ENCODE results near the gene EDNRA. TPM values are rescaled to one million over a fixed set of nuclear protein-coding genes. Genes with fewer than 3 reads are reported as not detected.
A peak's percentile ranks its signal among the peaks of the same experiment; 100 is the strongest.

Gene EDNRA
- total RNA-seq, 2 experiments from 2014 or later: not detected

- no peak overlapping the region for H3K4me3 Mint-ChIP-seq
- H3K27me3 Mint-ChIP-seq: peaks cover 44% of the 10 kb centered on the region
- H3K9me3 Mint-ChIP-seq (ENCODE audit: low read depth): no peaks in the 10 kb centered on the region
- CTCF ChIA-PET: interaction anchor here (1.7 kb wide), 1 partner anchor 105 kb away, joined by 4 read pairs; no protein-coding TSS in a partner anchor
- no peak for ATAC-seq
- DNase-seq: no peak
- H3K36me3 Mint-ChIP-seq: no peaks in the 10 kb centered on the region
- H3K4me1 Mint-ChIP-seq: no peaks in the 10 kb centered on the region
- no peak overlapping the region for H3K27ac Mint-ChIP-seq
Observed at GRCh38 chr4:147513091-147513490, 32.2 kb downstream of the EDNRA start.

GRCh38 chr4:147513952-147514351, 33.1 kb downstream of the EDNRA start:
- Mint-ChIP-seq H3K4me1 (no peaks in the 10 kb centered on the region), H3K4me3 (no peak overlapping the region), H3K27me3 (peaks cover 44% of the 10 kb centered on the region), H3K9me3 (ENCODE audit: low read depth) (no peaks in the 10 kb centered on the region), H3K27ac (no peak overlapping the region), H3K36me3 (no peaks in the 10 kb centered on the region)
- DNase-seq (no peak), ATAC-seq (no peak)
- CTCF ChIA-PET: interaction anchor here (1.7 kb wide), 1 partner anchor 104 kb away, joined by 4 read pairs; no protein-coding TSS in a partner anchor

- no peak for DNase-seq
- H3K4me1 Mint-ChIP-seq: no peaks in the 10 kb centered on the region
- H3K9me3 Mint-ChIP-seq (ENCODE audit: low read depth): no peaks in the 10 kb centered on the region
- CTCF ChIA-PET: interaction anchor here (2.6 kb wide), 1 partner anchor 352 kb away, joined by 9 read pairs; no protein-coding TSS in a partner anchor
- H3K36me3 Mint-ChIP-seq: no peaks in the 10 kb centered on the region
- H3K27ac Mint-ChIP-seq: no peak overlapping the region
- ATAC-seq: no peak
- H3K4me3 Mint-ChIP-seq: no peak overlapping the region
- H3K27me3 Mint-ChIP-seq: peaks cover 39% of the 10 kb centered on the region
Observed at GRCh38 chr4:147515220-147515936, 34.5 kb downstream of the EDNRA start.

- H3K9me3 Mint-ChIP-seq (ENCODE audit: low read depth): no peaks in the 10 kb centered on the region
- no peaks in the 10 kb centered on the region for H3K36me3 Mint-ChIP-seq
- no peak overlapping the region for H3K4me3 Mint-ChIP-seq
Observed at GRCh38 chr4:147516133-147516532, 35.2 kb downstream of the EDNRA start.

GRCh38 chr4:147518086-147518485, 37.2 kb downstream of the EDNRA start:
- Mint-ChIP-seq H3K27ac (no peak overlapping the region), H3K4me3 (no peak overlapping the region), H3K36me3 (no peaks in the 10 kb centered on the region), H3K9me3 (ENCODE audit: low read depth) (no peaks in the 10 kb centered on the region), H3K4me1 (no peaks in the 10 kb centered on the region), H3K27me3 (peaks cover 14% of the 10 kb centered on the region)
- ATAC-seq (no peak), DNase-seq (no peak)
- CTCF ChIA-PET: interaction anchor here (0.6 to 2.2 kb wide), 15 partner anchors 8 to 349 kb away, joined by 3 to 27 read pairs (median 4); partner anchors contain the start of genes ARHGAP10 and TMEM184C

More at GRCh38 chr4:147516133-147516532, 35.2 kb downstream of the EDNRA start:
- Mint-ChIP-seq H3K27ac (no peak overlapping the region), H3K4me1 (no peaks in the 10 kb centered on the region), H3K27me3 (peaks cover 33% of the 10 kb centered on the region)
- CTCF ChIA-PET: interaction anchor here (1.0 to 2.6 kb wide), 2 partner anchors 12 to 351 kb away, joined by 3 to 9 read pairs; no protein-coding TSS in a partner anchor
- DNase-seq (no peak), ATAC-seq (no peak)

GRCh38 chr4:147518846-147519767, 38.2 kb downstream of the EDNRA start:
- Mint-ChIP-seq H3K36me3 (no peaks in the 10 kb centered on the region), H3K9me3 (ENCODE audit: low read depth) (no peaks in the 10 kb centered on the region), H3K27me3 (peaks cover 17% of the 10 kb centered on the region), H3K4me1 (no peaks in the 10 kb centered on the region), H3K4me3 (no peak overlapping the region), H3K27ac (no peak overlapping the region)
- CTCF ChIA-PET: interaction anchor here (0.6 to 2.2 kb wide), 18 partner anchors 9 to 348 kb away, joined by 3 to 27 read pairs (median 3); partner anchors contain the start of genes ARHGAP10 and TMEM184C
- peak; percentile 53 for ATAC-seq
- peak; percentile 72 for DNase-seq

- CTCF ChIA-PET: interaction anchor here (0.9 to 1.7 kb wide), 3 partner anchors 65 to 587 kb away, joined by 3 to 5 read pairs (median 3); no protein-coding TSS in a partner anchor
Observed at GRCh38 chr4:147524601-147525000, 43.7 kb downstream of the EDNRA start.

GRCh38 chr4:147525494-147526271, 44.8 kb downstream of the EDNRA start:
- H3K36me3 Mint-ChIP-seq: no peaks in the 10 kb centered on the region

More at GRCh38 chr4:147524601-147525000, 43.7 kb downstream of the EDNRA start:
- H3K4me1 Mint-ChIP-seq: no peaks in the 10 kb centered on the region
- no peak overlapping the region for H3K4me3 Mint-ChIP-seq
- H3K9me3 Mint-ChIP-seq (ENCODE audit: low read depth): no peaks in the 10 kb centered on the region
- ATAC-seq: no peak
- no peak for DNase-seq
- no peak overlapping the region for H3K27ac Mint-ChIP-seq
- H3K36me3 Mint-ChIP-seq: no peaks in the 10 kb centered on the region
- H3K27me3 Mint-ChIP-seq: peaks cover 13% of the 10 kb centered on the region

GRCh38 chr4:147526272-147526654, 45.4 kb downstream of the EDNRA start:
- Mint-ChIP-seq H3K4me1 (no peaks in the 10 kb centered on the region), H3K27ac (no peak overlapping the region)
- CTCF ChIA-PET: interaction anchor here (1.7 kb wide), 1 partner anchor 340 kb away, joined by 5 read pairs; no protein-coding TSS in a partner anchor

More at GRCh38 chr4:147525494-147526271, 44.8 kb downstream of the EDNRA start:
- ATAC-seq (no peak), DNase-seq (no peak)
- Mint-ChIP-seq H3K4me3 (no peak overlapping the region), H3K9me3 (ENCODE audit: low read depth) (no peaks in the 10 kb centered on the region), H3K27ac (no peak overlapping the region), H3K27me3 (peaks cover 16% of the 10 kb centered on the region), H3K4me1 (no peaks in the 10 kb centered on the region)
- CTCF ChIA-PET: interaction anchor here (0.9 to 1.7 kb wide), 3 partner anchors 64 to 588 kb away, joined by 3 to 5 read pairs (median 3); no protein-coding TSS in a partner anchor

GRCh38 chr4:147528054-147528453, 47.2 kb downstream of the EDNRA start:
- ATAC-seq: no peak
- H3K4me1 Mint-ChIP-seq: no peaks in the 10 kb centered on the region
- CTCF ChIA-PET: interaction anchor here (1.1 to 1.4 kb wide), 2 partner anchors 12 to 339 kb away, joined by 3 to 8 read pairs; no protein-coding TSS in a partner anchor

More at GRCh38 chr4:147526272-147526654, 45.4 kb downstream of the EDNRA start:
- Mint-ChIP-seq H3K4me3 (no peak overlapping the region), H3K9me3 (ENCODE audit: low read depth) (no peaks in the 10 kb centered on the region), H3K36me3 (no peaks in the 10 kb centered on the region), H3K27me3 (peaks cover 17% of the 10 kb centered on the region)
- DNase-seq: no peak
- no peak for ATAC-seq

GRCh38 chr4:147530134-147530533, 49.2 kb downstream of the EDNRA start:
- Mint-ChIP-seq H3K27me3 (peaks cover 18% of the 10 kb centered on the region), H3K4me3 (no peak overlapping the region), H3K4me1 (no peaks in the 10 kb centered on the region), H3K9me3 (ENCODE audit: low read depth) (no peaks in the 10 kb centered on the region), H3K36me3 (no peaks in the 10 kb centered on the region), H3K27ac (no peak overlapping the region)
- DNase-seq (no peak), ATAC-seq (no peak)
- CTCF ChIA-PET: no interaction called here

More at GRCh38 chr4:147528054-147528453, 47.2 kb downstream of the EDNRA start:
- Mint-ChIP-seq H3K4me3 (no peak overlapping the region), H3K27me3 (peaks cover 20% of the 10 kb centered on the region), H3K9me3 (ENCODE audit: low read depth) (no peaks in the 10 kb centered on the region), H3K36me3 (no peaks in the 10 kb centered on the region), H3K27ac (no peak overlapping the region)
- no peak for DNase-seq

- no peak overlapping the region for H3K4me3 Mint-ChIP-seq
- H3K27me3 Mint-ChIP-seq: peaks cover 20% of the 10 kb centered on the region
- ATAC-seq: no peak
- no peak for DNase-seq
- H3K36me3 Mint-ChIP-seq: no peaks in the 10 kb centered on the region
- CTCF ChIA-PET: no interaction called here
- no peak overlapping the region for H3K27ac Mint-ChIP-seq
- H3K4me1 Mint-ChIP-seq: no peaks in the 10 kb centered on the region
- H3K9me3 Mint-ChIP-seq (ENCODE audit: low read depth): no peaks in the 10 kb centered on the region
Observed at GRCh38 chr4:147530723-147531122, 49.8 kb downstream of the EDNRA start.

All from activated CD8-positive, alpha-beta memory T cell treated with anti-CD3 and anti-CD28 coated beads, Interleukin-2, amount 10 ng/mL, durations not matched to agents 7 days and 5 days (primary cell).